Activated naive CD4-positive, alpha-beta T cell (primary cell): ENCODE results near the gene TMEM132D.

Experiments
- DNase-seq, 4 experiments: peaks; one replicate each; lab custom pipeline; 2025; lab: John Stamatoyannopoulos, UW

TMEM132D gene

GRCh38 chr12:129440278-129440677 lies 463.5 kb downstream of the TMEM132D start:
- no peak for DNase-seq

DNA sequence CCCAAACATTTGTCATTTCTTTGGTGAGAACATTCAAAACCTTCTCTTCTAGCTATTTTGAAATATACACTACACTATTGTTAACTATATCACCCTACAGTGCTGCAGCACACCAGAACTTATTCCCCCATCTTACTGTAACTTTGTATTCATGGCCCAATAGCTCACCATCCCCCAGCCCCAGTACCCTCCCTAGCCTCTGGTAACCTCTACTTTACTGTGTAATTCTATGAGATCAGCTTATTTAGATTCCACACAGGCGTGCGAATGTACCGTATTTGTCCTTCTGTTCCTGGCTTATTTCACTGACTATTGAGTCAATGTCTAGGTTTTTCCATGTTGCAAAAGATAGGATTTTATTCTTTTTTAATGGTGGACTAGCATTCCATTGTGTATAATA lies 469.0 kb downstream of the TMEM132D start:
- DNase-seq: no peak

DNA sequence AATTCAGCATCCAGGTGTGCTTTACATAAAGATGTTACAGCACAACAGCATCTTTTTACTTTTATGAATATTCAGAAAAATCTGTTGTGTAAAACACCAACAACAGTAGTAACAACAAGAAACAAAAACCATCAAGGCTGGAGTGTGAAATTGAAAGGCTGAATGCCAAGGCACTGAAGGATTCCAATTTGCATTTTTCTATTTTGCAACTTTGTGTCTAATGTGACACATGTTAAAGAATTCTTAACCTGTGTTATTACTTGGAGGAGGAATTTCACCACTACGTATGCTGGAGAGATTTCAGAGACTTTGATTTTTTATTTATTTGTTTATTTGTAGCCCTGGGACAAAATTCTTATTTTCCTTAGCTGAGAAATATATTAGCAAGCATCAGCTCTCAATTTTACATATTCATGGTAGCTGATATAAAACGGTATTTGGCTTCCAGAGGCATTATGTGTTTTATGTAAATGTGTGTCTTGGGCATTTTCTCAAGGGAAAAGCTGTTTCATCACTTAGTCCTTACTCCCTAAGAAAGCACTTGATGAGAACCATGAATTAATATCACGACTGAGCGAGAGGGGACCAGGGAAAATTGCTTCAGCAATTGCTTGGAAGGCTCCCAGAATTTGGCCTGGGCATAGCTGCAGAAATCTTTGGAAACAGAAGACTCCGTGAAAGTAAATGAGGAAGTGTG lies 475.4 kb downstream of the TMEM132D start:
- DNase-seq: no peak

DNA sequence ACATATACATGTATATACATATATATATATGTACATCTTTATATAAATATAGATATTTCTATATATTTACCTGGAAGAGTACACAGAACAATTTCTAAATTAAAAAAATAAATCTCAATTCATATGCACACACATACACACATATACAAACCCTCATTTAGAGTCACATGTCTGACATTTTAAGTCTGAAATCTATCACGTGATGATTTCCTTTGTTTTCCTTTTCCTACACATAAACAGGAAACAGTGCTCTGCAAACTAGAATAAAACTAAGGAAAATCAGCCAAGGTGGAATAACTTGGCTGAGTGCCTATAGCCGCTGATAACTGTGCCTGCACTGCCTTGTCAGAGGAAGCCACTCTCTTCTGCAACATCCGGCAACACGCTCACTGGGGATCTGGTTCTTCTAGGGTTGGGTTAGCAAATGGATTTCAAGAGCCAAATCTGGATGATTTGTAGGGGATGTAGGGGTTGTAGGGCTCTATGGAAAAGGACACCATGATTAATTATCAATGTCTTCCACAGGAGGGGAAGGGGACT lies 480.7 kb downstream of the TMEM132D start:
- no peak for DNase-seq

DNA sequence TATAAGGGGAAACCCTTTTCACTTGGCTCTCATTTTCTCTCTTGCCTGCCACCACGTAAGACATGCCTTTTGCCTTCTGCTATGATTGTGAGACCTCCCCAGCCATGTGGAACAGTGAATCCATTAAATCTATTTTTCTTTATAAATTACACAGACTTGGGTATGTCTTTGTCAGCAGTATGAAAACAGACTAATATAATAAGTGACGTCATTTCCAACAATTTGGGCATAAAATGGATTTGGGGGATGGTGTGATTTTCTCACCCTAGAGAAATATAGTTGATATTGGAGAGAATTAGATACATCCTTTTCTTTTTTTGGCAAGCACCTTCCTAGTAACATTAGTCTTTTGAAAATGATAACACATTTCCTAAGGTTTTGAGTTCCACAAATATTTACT lies 490.5 kb downstream of the TMEM132D start:
- DNase-seq: no peak

DNA sequence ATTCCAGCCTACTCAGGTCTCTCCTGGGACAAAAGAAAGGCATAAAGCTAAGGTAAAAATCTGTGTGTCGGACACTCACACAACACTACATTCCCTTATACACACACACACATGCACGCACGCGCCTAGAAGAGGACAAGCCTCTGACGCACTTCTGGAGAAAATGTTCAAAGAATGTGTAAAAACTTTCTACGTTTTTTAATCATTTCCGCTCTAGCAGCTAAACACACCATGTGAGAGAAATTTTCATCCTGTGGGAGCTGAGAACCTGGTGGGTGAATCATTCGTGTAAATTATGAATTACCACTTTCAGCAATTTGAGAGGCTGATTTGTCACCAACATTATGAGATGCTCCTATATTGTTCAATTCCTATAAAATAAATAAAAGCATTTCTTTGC lies 494.5 kb downstream of the TMEM132D start:
- no peak for DNase-seq

DNA sequence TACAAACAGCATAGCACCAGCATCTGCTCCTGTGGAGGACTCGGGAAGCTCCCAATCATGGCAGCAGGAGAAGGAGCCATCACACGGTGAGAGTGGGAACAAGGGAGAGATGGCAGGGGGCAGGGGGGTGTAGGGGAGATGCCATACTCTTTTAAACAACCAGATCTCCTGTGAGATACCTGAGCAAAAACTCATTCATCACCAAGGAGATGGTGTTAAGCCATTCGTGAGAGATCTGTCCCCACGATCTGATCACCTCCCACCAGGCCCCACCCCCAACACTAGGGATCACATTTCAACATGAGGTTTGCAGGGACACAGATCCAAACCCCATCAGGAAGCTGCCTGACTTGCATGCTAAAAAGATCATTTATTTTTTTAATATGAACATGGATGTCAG lies 499.3 kb downstream of the TMEM132D start:
- DNase-seq: no peak

DNA sequence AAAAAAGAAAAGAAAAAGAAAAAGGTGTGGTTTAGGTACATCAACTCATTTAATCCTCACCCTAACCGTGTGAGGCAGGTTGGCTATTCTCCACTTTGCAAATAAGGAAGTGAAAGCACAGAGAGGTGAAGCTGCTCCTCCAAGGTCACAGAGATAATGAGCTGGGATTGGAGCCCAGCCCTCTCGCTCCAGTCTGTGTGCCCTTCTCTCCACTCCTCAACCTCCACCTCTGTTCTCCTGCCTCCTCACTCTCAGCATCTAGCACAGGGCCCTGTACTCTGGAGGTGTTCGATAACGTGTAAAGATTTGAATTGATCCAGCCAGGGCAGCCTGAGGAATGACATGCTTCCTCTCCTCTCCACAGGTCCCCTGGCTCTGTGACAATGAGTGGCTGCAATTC lies 502.3 kb downstream of the TMEM132D start:
- no peak for DNase-seq

DNA sequence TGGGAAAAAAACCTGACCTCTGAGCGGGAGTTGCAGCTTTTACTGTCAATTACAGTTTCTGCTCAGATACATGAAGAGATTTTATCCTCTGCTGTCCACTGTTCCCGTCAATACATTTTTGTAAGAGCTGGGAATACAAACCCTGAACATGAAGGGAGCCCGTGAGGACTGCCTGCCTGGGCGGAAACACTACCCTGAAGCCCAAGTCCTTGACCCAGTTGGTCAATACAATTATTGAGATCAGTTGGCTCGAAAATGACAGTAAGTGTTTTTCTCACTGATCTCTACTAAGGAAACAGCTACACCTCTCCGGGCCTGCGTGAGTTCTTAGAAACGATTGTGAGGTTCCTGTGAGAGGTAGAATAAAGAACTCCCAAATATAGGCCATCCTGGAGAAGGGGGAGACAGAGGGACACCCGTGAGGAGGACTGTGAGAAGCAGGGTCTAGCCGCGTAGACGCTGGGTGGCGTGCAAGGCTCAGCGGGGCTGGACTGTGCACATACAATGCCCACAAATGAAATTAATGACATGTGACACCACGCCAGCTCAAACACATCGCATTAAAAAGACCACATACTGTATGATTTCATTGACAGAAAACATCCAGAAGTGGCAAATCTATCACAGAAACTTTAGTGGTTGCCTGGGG lies 509.5 kb downstream of the TMEM132D start:
- DNase-seq: no peak

DNA sequence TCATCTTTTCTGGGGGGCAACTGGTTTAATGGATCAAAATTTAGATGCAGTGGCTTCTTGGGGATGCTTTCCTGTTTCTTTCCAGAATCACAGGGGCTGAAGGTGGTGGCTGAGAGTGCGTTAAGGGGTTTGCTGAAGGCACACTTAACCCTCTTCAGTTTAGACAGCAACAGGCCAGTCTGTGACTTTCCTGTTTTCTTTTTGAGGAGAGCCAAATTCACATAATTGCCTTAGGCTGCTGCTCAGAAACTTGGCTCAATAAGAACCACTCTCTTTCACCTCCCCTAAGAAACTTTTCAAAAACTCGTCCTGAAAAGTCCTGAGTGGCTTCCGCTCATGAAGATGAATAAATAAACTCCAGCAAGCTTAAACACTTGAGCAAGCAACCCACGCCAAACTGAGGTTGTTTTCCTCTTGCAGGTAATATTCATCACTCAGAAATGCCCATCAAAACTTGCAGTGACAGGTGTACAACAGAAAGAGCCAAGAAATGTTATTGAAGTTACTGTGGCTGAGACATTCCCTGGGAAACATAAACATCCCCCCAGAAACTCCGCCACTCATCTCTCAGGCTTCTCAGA lies 510.4 kb downstream of the TMEM132D start:
- DNase-seq: no peak

GRCh38 chr12:129385637-129385990 lies 518.2 kb downstream of the TMEM132D start:
- DNase-seq: no peak

DNA sequence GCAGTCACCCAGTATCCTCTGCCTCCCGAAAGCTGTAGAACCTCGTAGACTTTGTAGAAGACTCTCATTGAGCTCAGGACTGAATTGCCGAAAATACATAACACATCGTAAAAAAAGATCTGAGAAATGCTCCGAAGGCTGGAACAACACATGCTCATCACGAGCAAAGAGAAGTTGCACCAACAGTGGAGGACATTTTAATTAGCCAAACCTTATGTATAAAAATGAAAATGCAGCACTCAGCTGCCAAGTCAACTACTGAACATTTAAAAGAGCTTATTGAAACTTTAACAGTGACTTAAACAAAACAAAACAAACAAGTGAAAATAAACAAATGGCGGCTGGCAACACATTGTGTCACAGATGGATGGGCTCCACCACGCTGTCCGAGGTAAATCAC lies 519.9 kb downstream of the TMEM132D start:
- DNase-seq: no peak

- DNase-seq: no peak
Measured at GRCh38 chr12:129381715-129382114, 522.1 kb downstream of the TMEM132D start.

DNA sequence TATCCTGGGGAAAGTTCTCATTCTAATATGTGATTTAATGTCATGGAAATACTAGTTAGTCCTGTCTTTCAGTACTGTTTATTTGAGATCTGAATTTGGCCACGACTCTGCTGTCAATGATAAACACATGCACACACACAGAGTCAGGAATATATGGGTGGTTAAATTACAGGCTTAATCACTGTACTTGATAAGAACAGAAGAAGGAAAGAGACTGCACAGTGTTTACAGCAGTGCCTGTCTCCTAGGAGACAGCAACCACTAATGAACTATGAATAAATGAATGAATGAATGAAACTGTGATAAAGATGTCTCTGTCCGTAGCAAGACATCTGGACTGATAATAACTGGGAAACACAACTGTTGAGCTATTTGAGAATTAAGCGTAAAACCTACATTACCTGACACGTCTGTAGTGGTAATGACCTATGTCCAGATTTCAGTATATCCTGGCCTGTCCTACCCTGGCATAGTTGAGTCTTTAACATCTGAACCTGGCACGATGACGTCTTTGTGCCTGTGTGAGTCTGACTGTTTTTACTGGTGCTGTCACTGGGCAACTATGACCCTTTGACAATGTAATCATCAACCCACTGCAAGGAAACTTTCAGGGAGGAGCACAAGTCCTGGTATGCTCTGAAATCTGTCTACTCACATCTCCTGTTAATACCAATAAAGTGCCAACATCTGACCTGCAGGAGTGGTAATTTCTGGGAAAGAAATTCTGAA lies 524.6 kb downstream of the TMEM132D start:
- DNase-seq: no peak

GRCh38 chr12:129378496-129378895 lies 525.3 kb downstream of the TMEM132D start:
- no peak for DNase-seq

- no peak for DNase-seq
Measured at GRCh38 chr12:129373746-129374145, 530.1 kb downstream of the TMEM132D start.

GRCh38 chr12:129372876-129373275 lies 530.9 kb downstream of the TMEM132D start:
- no peak for DNase-seq

- no peak for DNase-seq
Measured at GRCh38 chr12:129372348-129372747, 531.5 kb downstream of the TMEM132D start.

DNA sequence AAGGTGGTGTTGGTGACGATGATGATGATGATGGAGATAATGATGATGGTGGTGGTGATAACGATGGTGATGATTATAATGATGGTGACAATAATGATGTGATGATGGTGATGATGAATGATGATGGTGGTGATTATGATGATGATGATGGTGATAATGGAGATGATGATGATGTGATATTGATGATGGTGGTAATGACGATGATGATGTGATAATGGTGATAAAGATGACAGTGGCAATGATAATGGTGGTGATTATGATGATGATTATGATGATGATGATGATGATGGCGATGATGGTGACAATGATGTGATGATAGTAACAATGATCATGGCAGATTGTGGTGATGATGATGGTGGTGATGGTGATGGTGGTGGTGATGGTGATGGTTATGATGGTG lies 532.6 kb downstream of the TMEM132D start:
- DNase-seq: no peak

DNA sequence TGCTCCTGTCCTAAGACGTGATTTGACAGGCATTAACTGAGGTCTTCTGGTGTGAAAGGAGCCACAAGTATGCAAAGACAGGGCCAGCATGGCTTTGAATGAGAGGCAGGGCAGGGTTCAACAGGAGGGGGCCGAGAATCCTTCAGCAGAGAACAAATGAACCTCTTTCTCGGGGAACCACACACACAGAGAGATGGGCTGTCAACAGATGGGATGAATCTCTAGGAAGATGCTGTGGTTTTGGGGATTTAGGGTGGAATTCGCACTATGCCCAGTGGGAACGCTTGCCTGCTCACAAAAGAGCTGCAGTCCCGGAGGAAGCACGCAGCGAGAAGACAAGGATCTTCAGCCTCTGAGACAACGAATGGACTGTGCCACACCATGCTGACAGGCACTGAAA lies 537.2 kb downstream of the TMEM132D start:
- DNase-seq: no peak

- no peak for DNase-seq
Measured at GRCh38 chr12:129363041-129363440, 540.8 kb downstream of the TMEM132D start.

- DNase-seq: no peak
Measured at GRCh38 chr12:129357233-129357632, 546.6 kb downstream of the TMEM132D start.

DNA sequence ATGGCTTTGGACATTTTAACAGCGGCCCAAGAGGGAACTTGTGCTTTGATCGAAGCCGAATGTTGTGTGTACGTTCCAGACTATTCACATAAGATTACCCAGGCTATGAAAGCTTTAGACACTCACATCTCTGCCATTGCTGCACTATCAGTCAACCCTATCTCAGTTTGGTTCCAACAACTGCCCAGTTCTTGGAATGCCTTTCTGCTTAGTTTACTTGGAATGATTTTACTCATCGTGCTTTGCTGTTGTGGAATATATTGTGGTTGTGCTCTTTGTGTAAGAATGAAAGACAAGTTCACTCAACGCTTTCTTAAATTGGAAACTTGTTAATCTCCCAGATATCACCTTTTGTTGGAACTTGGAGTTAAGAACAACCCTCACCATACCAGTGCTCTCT lies 552.3 kb downstream of the TMEM132D start:
- no peak for DNase-seq
